ENCODE measurements around the gene CHST10. TPM values are rescaled to one million over a fixed set of nuclear protein-coding genes. Genes with fewer than 3 reads are reported as not detected.

Gene CHST10
- total RNA-seq, 4 donors from 2014 or later, result 0.95 to 6.6 (median 2.8) TPM

GRCh38 chr2:100392715-100393114 lies 24.8 kb downstream of the CHST10 start:
- H3K36me3 ChIP-seq, result peaks cover 0 to 4% (median 0%) of the 10 kb centered on the region in 3 donors

GRCh38 chr2:100391735-100392515 lies 25.5 kb downstream of the CHST10 start:
- Histone ChIP-seq H3K27me3 (no peaks in the 10 kb centered on the region), H3K9me3 (no peaks in the 10 kb centered on the region), H3K27ac (no peak overlapping the region), H3K4me1 (no peaks in the 10 kb centered on the region), H3K4me3 (no peak overlapping the region), H3K36me3 (peaks cover 0 to 4% (median 0%) of the 10 kb centered on the region in 3 donors)
- no peak for TF ChIP-seq POLR2A (IDR thresholded peaks at IDR 0.05)
- TF ChIP-seq CTCF (IDR thresholded peaks at IDR 0.05), result no peak
- no peak for DNase-seq

More at GRCh38 chr2:100392715-100393114, 24.8 kb downstream of the CHST10 start:
- Histone ChIP-seq H3K4me1 (no peaks in the 10 kb centered on the region), H3K27ac (no peak overlapping the region), H3K4me3 (no peak overlapping the region), H3K9me3 (no peaks in the 10 kb centered on the region), H3K27me3 (no peaks in the 10 kb centered on the region)
- no peak for DNase-seq
- no peak for TF ChIP-seq POLR2A (IDR thresholded peaks at IDR 0.05)
- TF ChIP-seq CTCF (IDR thresholded peaks at IDR 0.05), result no peak

GRCh38 chr2:100390001-100390940 lies 27.2 kb downstream of the CHST10 start:
- TF ChIP-seq CTCF (IDR thresholded peaks at IDR 0.05), result no peak
- TF ChIP-seq POLR2A (IDR thresholded peaks at IDR 0.05), result no peak
- no peaks in the 10 kb centered on the region for H3K27me3 ChIP-seq
- no peaks in the 10 kb centered on the region for H3K9me3 ChIP-seq
- no peak for DNase-seq
- H3K27ac ChIP-seq, result no peak overlapping the region
- no peak overlapping the region for H3K4me3 ChIP-seq
- H3K36me3 ChIP-seq, result peaks cover 0 to 4% (median 0%) of the 10 kb centered on the region in 3 donors
- no peaks in the 10 kb centered on the region for H3K4me1 ChIP-seq

- H3K4me1 ChIP-seq, result no peaks in the 10 kb centered on the region
- H3K36me3 ChIP-seq, result peaks cover 0 to 4% (median 0%) of the 10 kb centered on the region in 3 donors
- H3K9me3 ChIP-seq, result no peaks in the 10 kb centered on the region
- H3K27ac ChIP-seq, result no peak overlapping the region
- TF ChIP-seq CTCF (IDR thresholded peaks at IDR 0.05) (no peak), POLR2A (IDR thresholded peaks at IDR 0.05) (no peak)
- DNase-seq, result no peak
- H3K4me3 ChIP-seq, result no peak overlapping the region
- no peaks in the 10 kb centered on the region for H3K27me3 ChIP-seq
Observed at GRCh38 chr2:100388703-100389102, 28.8 kb downstream of the CHST10 start.

- H3K9me3 ChIP-seq, result no peaks in the 10 kb centered on the region
- no peaks in the 10 kb centered on the region for H3K27me3 ChIP-seq
- TF ChIP-seq CTCF (IDR thresholded peaks at IDR 0.05) (no peak), POLR2A (IDR thresholded peaks at IDR 0.05) (no peak)
- no peak for DNase-seq
- no peaks in the 10 kb centered on the region for H3K4me1 ChIP-seq
- no peak overlapping the region for H3K27ac ChIP-seq
- H3K36me3 ChIP-seq, result no peaks in the 10 kb centered on the region
- H3K4me3 ChIP-seq, result no peak overlapping the region
Observed at GRCh38 chr2:100383954-100384353, 33.5 kb downstream of the CHST10 start.
